Motor neuron (in vitro differentiated cells): ENCODE measurements around the gene YKT6. TPM values are rescaled to one million over a fixed set of nuclear protein-coding genes. Genes with fewer than 3 reads are reported as not detected.
"Not testable (repeated sequence)": the region's sequence is repeated elsewhere in the genome, so short reads cannot be mapped to it uniquely, and the experiment has no call there.

ENCODE experiments used
- ATAC-seq, 8 experiments: fragments of 200-7000 bp; cut with Tn5 transposase; replicated peaks in 6 of 8; 2 replicates each; pipeline ENCODE4 v1.8.0; 2021; ENCODE audit warnings: mild to moderate bottlenecking in 8 of 8, moderate library complexity in 8 of 8
- H3K27ac ChIP-seq, 2 donors: fragments of 250-450 bp; sonication (Bioruptor Pico); 2 replicates each; pipeline ENCODE4 v1.9.0; 2021; ENCODE audit warnings: antibody characterized with exemption in 2 of 2, mild to moderate bottlenecking in 2 of 2, moderate library complexity in 1 of 2
- H3K4me1 ChIP-seq, 2 donors: fragments of 250-450 bp; sonication (Bioruptor Pico); replicated peaks in 1 of 2; 2 replicates each; pipeline ENCODE4 v1.6.1; 2021; ENCODE audit warnings: antibody characterized with exemption in 2 of 2, mild to moderate bottlenecking in 2 of 2, moderate library complexity in 1 of 2
- H3K4me3 ChIP-seq, 5 donors: fragments of 250-450 bp; sonication (Bioruptor Pico); 2 replicates each; pipeline ENCODE4 v1.9.0; 2021; ENCODE audit warnings: antibody characterized with exemption in 5 of 5, mild to moderate bottlenecking in 5 of 5, moderate library complexity in 4 of 5
- WGBS, 10 experiments: fragments of 450-650 bp; shearing (Covaris generic); methylation state at CpG; one replicate each; pipeline ENCODE4 v1.0.0; 2022; 5-methylcytosine and 5-hydroxymethylcytosine counted together
- in situ Hi-C, 9 experiments: fragments of 400-800 bp; cut with MboI; loops; one replicate each; pipeline ENCODE4 v1.15.0; 2021; ENCODE audit warnings: low sequenced_read_pairs in 9 of 9, low pct_unique_long_range_greater_than_20kb in 2 of 9; ENCODE audit not compliant: unreplicated experiment in 9 of 9
- total RNA-seq, 8 experiments: library from RNA; unstranded; fragments of 300-600 nt; gene quantifications; 2 replicates each; pipeline versions ENCODE4 v1.2.3 to v1.2.4, GENCODE V29; 2022

The YKT6 gene
- total RNA-seq, 8 experiments from 2014 or later = 66.9 to 121 (median 96.7) TPM

GRCh38 chr7:44189993-44190872, 10.5 kb upstream of the YKT6 start:
- Histone ChIP-seq H3K4me3 (no peak overlapping the region), H3K4me1 (peaks cover 15 to 21% of the 10 kb centered on the region in 2 donors), H3K27ac (no peak overlapping the region)
- in situ Hi-C loops = loop anchor here in 1 of 9 experiments (10.0 kb wide), 1 partner anchor 65 kb away; the partner anchor contains the start of gene POLD2
- no peak for ATAC-seq
- WGBS, 10 experiments = 39 to 100% (median 87%) methylated on average over 1 to 9 of the region's 14 CpGs

GRCh38 chr7:44191171-44191570, 9.6 kb upstream of the YKT6 start:
- in situ Hi-C loops = loop anchor here in 1 of 9 experiments (10.0 kb wide), 1 partner anchor 66 kb away; the partner anchor contains the start of gene POLD2
- no peak overlapping the region for H3K27ac ChIP-seq
- no peak for ATAC-seq
- 20 to 93% (median 89%) methylated on average over 3 to 5 of the region's 5 CpGs; no CpG with 5 or more reads in 1 of the 10 experiments for WGBS, 10 experiments
- H3K4me3 ChIP-seq = no peak overlapping the region
- peaks cover 15 to 21% of the 10 kb centered on the region in 2 donors for H3K4me1 ChIP-seq

- Histone ChIP-seq H3K27ac (no peak overlapping the region), H3K4me3 (no peak overlapping the region), H3K4me1 (peaks cover 15 to 17% of the 10 kb centered on the region in 2 donors)
- 71 to 100% (median 82%) methylated on average over 1 to 3 of the region's 7 CpGs; no CpG with 5 or more reads in 6 of the 10 experiments for WGBS, 10 experiments
- in situ Hi-C loops = loop anchor here in 1 of 9 experiments (10.0 kb wide), 1 partner anchor 68 kb away; the partner anchor contains the start of gene POLD2
- ATAC-seq = peak in 1 of 8 experiments; percentile 14
These were observed 7.6 kb upstream of the YKT6 start for GRCh38 chr7:44193011-44193802.

GRCh38 chr7:44194069-44194468, 6.7 kb upstream of the YKT6 start:
- in situ Hi-C loops = loop anchor here in 1 of 9 experiments (10.0 kb wide), 1 partner anchor 69 kb away; the partner anchor contains the start of gene POLD2
- no peak overlapping the region for H3K27ac ChIP-seq
- H3K4me1 ChIP-seq = peaks cover 8 to 9% of the 10 kb centered on the region in 2 donors
- ATAC-seq = peak in 4 of 8 experiments; percentile 10 to 77 (median 48)
- H3K4me3 ChIP-seq = no peak overlapping the region
- 50 to 100% (median 86%) methylated on average over 1 to 2 of the region's 2 CpGs; no CpG with 5 or more reads in 6 of the 10 experiments for WGBS, 10 experiments

GRCh38 chr7:44194562-44195145, 6.1 kb upstream of the YKT6 start:
- H3K4me3 ChIP-seq = no peak overlapping the region
- no peak overlapping the region for H3K27ac ChIP-seq
- in situ Hi-C loops = loop anchor here in 1 of 9 experiments (10.0 kb wide), 1 partner anchor 70 kb away; the partner anchor contains the start of gene POLD2
- ATAC-seq = no peak
- WGBS, 10 experiments = 29 to 92% (median 67%) methylated on average over 1 to 2 of the region's 3 CpGs; no CpG with 5 or more reads in 5 of the 10 experiments
- peaks cover 2 to 3% of the 10 kb centered on the region in 2 donors for H3K4me1 ChIP-seq

- peak in 1 of 8 experiments; percentile 11 for ATAC-seq
- in situ Hi-C loops = loop anchor here in 1 of 9 experiments (10.0 kb wide), 1 partner anchor 71 kb away; the partner anchor contains the start of gene POLD2
- no peak overlapping the region for H3K27ac ChIP-seq
- H3K4me3 ChIP-seq = no peak overlapping the region
- H3K4me1 ChIP-seq = no peaks in the 10 kb centered on the region
- 0 to 89% (median 35%) methylated on average over 1 of the region's 1 CpG; no CpG with 5 or more reads in 4 of the 10 experiments for WGBS, 10 experiments
These were observed 4.9 kb upstream of the YKT6 start for GRCh38 chr7:44195889-44196288.

GRCh38 chr7:44196450-44196872, 4.3 kb upstream of the YKT6 start:
- Histone ChIP-seq H3K4me1 (no peaks in the 10 kb centered on the region), H3K4me3 (no peak overlapping the region), H3K27ac (no peak overlapping the region)
- in situ Hi-C loops = loop anchor here in 1 of 9 experiments (10.0 kb wide), 1 partner anchor 72 kb away; the partner anchor contains the start of gene POLD2
- ATAC-seq = peak in 4 of 8 experiments; percentile 21 to 51 (median 36)
- whole genome bisulfite sequencing, 10 experiments = 10 to 63% (median 37%) methylated on average over 1 to 3 of the region's 3 CpGs; no CpG with 5 or more reads in 4 of the 10 experiments

GRCh38 chr7:44197474-44197873, 3.3 kb upstream of the YKT6 start:
- in situ Hi-C loops = loop anchor here in 1 of 9 experiments (10.0 kb wide), 1 partner anchor 73 kb away; the partner anchor contains the start of gene POLD2
- WGBS, 10 experiments = 55 to 85% (median 71%) methylated on average over 1 to 7 of the region's 7 CpGs; no CpG with 5 or more reads in 1 of the 10 experiments
- peaks cover 0 to 8% of the 10 kb centered on the region in 2 donors for H3K4me1 ChIP-seq
- no peak overlapping the region for H3K4me3 ChIP-seq
- ATAC-seq = no peak
- H3K27ac ChIP-seq = no peak overlapping the region

- not testable (repeated sequence) for H3K27ac ChIP-seq, ATAC-seq
- WGBS, 10 experiments = no CpG with 5 or more reads among the region's 3 CpGs
- peak overlapping the region in 2 of 5 donors; percentile 77 to 98 for H3K4me3 ChIP-seq
- in situ Hi-C loops = loop anchor here in 2 of 9 experiments (25.0 kb wide), 2 partner anchors 163 to 287 kb away; partner anchors contain the start of genes NUDCD3 (in 2 of the 2) and DBNL (in 1 of the 2)
- peaks cover 0 to 12% of the 10 kb centered on the region in 2 donors for H3K4me1 ChIP-seq
These were observed 615 bp upstream of the YKT6 start for GRCh38 chr7:44200163-44200562.

- Histone ChIP-seq H3K4me3 (peak overlapping the region; percentile 65 to 99 (median 77)), H3K4me1 (peaks cover 0 to 12% of the 10 kb centered on the region in 2 donors), H3K27ac (peak overlapping the region; percentile 80 to 97)
- in situ Hi-C loops = loop anchor here in 2 of 9 experiments (25.0 kb wide), 2 partner anchors 165 to 285 kb away; partner anchors contain the start of genes NUDCD3 (in 2 of the 2) and DBNL (in 1 of the 2)
- ATAC-seq = peak in 2 of 8 experiments; percentile 5
- 0 to 13% (median 6%) methylated on average over 1 to 8 of the region's 8 CpGs; no CpG with 5 or more reads in 1 of the 10 experiments for WGBS, 10 experiments
These were observed 1.0 kb downstream of the YKT6 start for GRCh38 chr7:44201813-44202212.

GRCh38 chr7:44206008-44206407, 5.2 kb downstream of the YKT6 start:
- 60 to 100% (median 90%) methylated on average over 2 to 3 of the region's 5 CpGs; no CpG with 5 or more reads in 3 of the 10 experiments for WGBS, 10 experiments
- Histone ChIP-seq H3K4me3 (no peak overlapping the region), H3K27ac (no peak overlapping the region), H3K4me1 (peaks cover 0 to 12% of the 10 kb centered on the region in 2 donors)
- in situ Hi-C loops = loop anchor here in 2 of 9 experiments (25.0 kb wide), 2 partner anchors 169 to 281 kb away; partner anchors contain the start of genes NUDCD3 (in 2 of the 2) and DBNL (in 1 of the 2)
- peak in 3 of 8 experiments; percentile 26 to 70 (median 42) for ATAC-seq
